ENCODE measurements around the gene SPIRE2. TPM values are rescaled to one million over a fixed set of nuclear protein-coding genes. Genes with fewer than 3 reads are reported as not detected.
"Not testable (repeated sequence)": the region's sequence is repeated elsewhere in the genome, so short reads cannot be mapped to it uniquely, and the experiment has no call there.

SPIRE2 gene
- total RNA-seq, 1 donor from 2014 or later = 0.54 TPM

DNA sequence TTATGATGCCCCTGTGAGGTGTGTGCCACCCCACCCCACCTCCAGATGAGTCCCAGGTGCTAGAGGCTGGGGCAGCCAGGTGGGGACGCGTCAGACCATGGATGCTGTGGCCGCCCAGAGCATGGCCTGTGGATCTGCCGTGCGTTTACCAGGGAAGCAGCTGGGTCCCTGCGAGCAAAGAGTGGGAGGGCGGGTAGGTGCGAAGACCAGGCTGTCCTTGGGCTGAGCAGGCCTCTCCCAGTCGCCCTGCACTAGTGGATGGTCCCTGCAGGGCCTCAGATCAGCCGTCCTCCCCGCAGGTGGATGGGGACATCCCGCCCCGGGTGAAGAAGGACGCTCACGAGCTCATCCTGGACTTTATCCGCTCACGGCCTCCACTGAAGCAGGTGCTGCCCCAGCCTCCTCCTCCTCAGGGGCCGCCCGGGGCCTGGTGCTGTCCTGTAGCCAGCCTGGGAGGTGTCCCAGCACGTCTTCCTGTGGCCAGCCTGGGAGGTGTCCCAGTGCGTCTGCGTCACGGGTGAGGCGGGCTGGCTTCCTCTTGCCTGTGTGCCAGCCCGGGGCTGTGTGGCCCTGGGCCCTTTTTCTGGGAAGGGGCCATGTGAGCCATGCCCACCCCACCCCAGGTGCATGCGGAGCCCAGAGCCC is 27.1 kb downstream of the SPIRE2 start:
- intact Hi-C loops (cut with DNase I) = no loop called here
- ATAC-seq (no peak), DNase-seq (ENCODE audit: missing footprints) (no peak)

DNA sequence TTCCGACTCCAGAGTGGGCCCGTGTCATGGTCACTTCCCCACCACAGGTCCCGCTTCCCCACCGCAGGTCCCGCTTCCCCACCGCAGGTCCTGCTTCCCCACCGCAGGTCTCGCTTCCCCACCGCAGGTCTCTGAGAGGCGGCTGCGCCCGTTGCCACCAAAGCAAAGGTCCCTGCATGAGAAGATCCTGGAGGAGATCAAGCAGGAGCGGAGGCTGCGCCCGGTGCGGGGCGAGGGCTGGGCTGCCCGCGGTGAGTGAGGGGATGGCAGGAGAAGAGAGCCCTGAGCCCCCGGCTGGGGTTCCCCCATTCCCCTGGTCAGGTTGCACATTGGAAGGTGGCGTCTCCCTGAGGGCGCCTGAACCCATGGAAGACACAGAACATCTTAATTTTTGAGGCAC is 27.7 kb downstream of the SPIRE2 start:
- ATAC-seq (no peak), DNase-seq (ENCODE audit: missing footprints) (peak; percentile 26)

GRCh38 chr16:89858973-89859614 is 30.8 kb downstream of the SPIRE2 start:
- DNase-seq (ENCODE audit: missing footprints) (peak; percentile 16), ATAC-seq (no peak)
- intact Hi-C loops (cut with DNase I) = no loop called here

More for the DNA sequence above, 27.7 kb downstream of the SPIRE2 start:
- intact Hi-C loops (cut with DNase I) = no loop called here

GRCh38 chr16:89859615-89860007 is 31.3 kb downstream of the SPIRE2 start:
- ATAC-seq = no peak
- DNase-seq (ENCODE audit: missing footprints) = peak; percentile 61
- intact Hi-C loops (cut with DNase I) = loop anchor here (5.0 to 10.0 kb wide), 2 partner anchors 45 to 157 kb away; partner anchors contain the start of genes FANCA and SPATA2L

- intact Hi-C loops (cut with DNase I) = loop anchor here (5.0 to 10.0 kb wide), 2 partner anchors 46 to 159 kb away; partner anchors contain the start of genes FANCA and SPATA2L
- DNase-seq (ENCODE audit: missing footprints) = peak; percentile 87
- peak; percentile 55 for ATAC-seq
These were observed 32.6 kb downstream of the SPIRE2 start for GRCh38 chr16:89860747-89861304.

DNA sequence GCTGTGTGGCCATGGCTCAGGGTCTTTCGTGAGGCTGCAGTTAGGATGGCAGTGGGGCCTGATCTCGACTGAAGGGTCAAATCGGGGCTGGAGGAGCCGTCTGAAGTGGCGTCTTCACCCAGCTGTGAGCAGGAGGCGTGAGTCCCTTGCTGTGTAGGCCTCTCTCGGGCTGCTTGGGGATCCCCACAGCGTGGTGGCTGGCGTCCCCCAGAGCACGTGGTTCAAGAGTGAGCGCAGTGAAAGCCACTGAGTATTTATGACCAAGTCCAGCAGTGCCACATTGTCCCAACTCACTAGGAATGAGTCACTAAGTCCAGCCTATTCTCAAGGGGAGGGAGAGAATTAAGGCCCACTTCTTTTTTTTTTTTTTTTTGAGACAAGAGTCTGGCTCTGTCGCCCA is 33.4 kb downstream of the SPIRE2 start:
- no peak for ATAC-seq
- intact Hi-C loops (cut with DNase I) = loop anchor here (5.0 to 10.0 kb wide), 2 partner anchors 47 to 159 kb away; partner anchors contain the start of genes FANCA and SPATA2L
- no peak for DNase-seq (ENCODE audit: missing footprints)

DNA sequence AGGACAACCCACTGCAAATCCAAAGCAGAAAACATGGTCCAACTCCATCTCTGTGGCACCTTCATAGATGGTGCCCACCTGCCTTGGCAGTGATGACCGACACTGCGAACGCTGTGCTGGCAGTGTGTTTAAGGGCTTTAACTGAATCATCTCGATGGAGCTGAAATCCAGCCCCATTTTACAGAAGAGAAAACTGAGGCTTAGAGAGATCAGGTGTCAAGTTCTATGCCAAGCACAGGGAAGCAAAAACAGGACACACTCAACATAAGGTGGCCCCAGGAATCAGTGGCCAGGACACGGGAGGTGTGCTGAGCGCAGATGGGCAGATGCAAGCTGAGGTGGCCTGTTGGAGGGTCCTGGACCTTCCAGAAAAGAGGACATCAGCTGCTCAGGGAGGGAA is 34.5 kb downstream of the SPIRE2 start:
- DNase-seq (ENCODE audit: missing footprints) = no peak
- intact Hi-C loops (cut with DNase I) = loop anchor here (5.0 to 10.0 kb wide), 2 partner anchors 48 to 160 kb away; partner anchors contain the start of genes FANCA and SPATA2L
- no peak for ATAC-seq

GRCh38 chr16:89863741-89864526 is 35.7 kb downstream of the SPIRE2 start:
- intact Hi-C loops (cut with DNase I) = loop anchor here (5.0 to 10.0 kb wide), 2 partner anchors 49 to 162 kb away; partner anchors contain the start of genes FANCA and SPATA2L
- peak; percentile 41 for ATAC-seq

GRCh38 chr16:89864527-89864820 is 36.2 kb downstream of the SPIRE2 start:
- ATAC-seq (no peak), DNase-seq (ENCODE audit: missing footprints) (no peak)
- intact Hi-C loops (cut with DNase I) = loop anchor here (5.0 to 10.0 kb wide), 2 partner anchors 50 to 162 kb away; partner anchors contain the start of genes FANCA and SPATA2L

More at GRCh38 chr16:89863741-89864526, 35.7 kb downstream of the SPIRE2 start:
- DNase-seq (ENCODE audit: missing footprints) = no peak

- DNase-seq (ENCODE audit: missing footprints) (no peak), ATAC-seq (no peak)
- intact Hi-C loops (cut with DNase I) = loop anchor here (10.0 kb wide), 1 partner anchor 53 kb away; the partner anchor contains the start of gene FANCA
These were observed 39.6 kb downstream of the SPIRE2 start for GRCh38 chr16:89867918-89868317.

DNA sequence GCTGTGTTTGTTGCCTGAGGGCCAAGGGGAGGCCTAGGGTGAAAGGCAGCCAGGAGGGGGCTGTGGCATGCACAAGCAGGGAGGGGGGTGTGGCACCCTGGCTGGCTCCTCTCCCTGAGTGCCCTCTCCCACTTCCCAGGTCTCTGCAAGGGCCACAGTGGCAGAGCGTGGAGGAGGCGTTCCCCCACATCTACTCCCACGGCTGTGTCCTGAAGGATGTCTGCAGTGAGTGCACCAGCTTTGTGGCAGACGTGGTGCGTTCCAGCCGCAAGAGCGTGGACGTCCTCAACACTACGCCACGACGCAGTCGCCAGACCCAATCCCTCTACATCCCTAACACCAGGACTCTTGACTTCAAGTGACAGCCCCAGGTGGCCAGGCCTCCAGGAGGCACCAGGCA is 41.6 kb downstream of the SPIRE2 start:
- no peak for DNase-seq (ENCODE audit: missing footprints)
- intact Hi-C loops (cut with DNase I) = loop anchor here (5.0 to 10.0 kb wide), 2 partner anchors 47 to 55 kb away; partner anchors contain the start of genes FANCA and MC1R
- ATAC-seq = no peak

DNA sequence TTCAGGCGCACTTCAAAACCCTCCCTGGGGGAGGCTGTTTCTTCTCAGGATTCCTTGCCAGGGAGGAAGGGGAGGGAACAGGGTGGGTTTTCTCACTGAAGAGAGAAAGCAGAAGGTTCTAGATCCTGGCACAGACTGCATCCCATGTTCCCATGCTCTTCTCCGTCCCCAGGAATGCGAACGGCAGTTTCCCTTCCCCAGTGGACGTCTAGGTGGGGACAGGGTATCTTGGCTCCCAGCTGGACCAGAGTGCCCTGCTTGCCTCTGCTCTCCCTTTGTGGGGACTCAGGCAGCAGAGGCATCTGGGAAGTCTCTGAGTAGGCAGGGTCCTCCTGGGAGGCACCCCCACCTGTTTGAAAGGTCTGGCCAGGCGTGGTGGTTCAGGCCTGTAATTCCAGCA is 42.2 kb downstream of the SPIRE2 start:
- no peak for DNase-seq (ENCODE audit: missing footprints)
- intact Hi-C loops (cut with DNase I) = loop anchor here (5.0 kb wide), 1 partner anchor 47 kb away; the partner anchor contains the start of gene MC1R
- no peak for ATAC-seq

DNA sequence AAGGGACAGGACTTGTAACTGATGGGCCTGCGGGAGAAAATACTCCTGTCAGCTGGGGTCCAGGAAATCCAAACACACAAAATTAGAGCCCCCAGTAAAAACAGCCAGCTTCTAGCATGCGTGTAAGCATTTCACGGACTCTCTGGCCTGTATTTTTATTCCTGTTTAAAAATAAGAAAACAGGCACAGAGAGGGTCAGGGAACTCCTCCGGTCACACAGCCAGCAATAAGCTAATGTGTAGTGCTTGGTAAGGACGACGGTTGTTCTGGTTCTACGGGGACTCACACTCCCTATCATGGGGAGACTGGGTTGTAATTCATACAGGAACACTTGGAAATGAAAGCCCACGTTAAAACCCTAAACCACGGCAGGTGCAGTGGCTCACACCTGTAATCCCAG is 43.6 kb downstream of the SPIRE2 start:
- intact Hi-C loops (cut with DNase I) = loop anchor here (5.0 kb wide), 1 partner anchor 45 kb away; the partner anchor contains the start of gene MC1R
- ATAC-seq (no peak), DNase-seq (ENCODE audit: missing footprints) (peak; percentile 47)

GRCh38 chr16:89873109-89873971 is 45.1 kb downstream of the SPIRE2 start, which contains the start of gene TCF25:
TSS of gene TCF25 (plus strand) at chr16:89873592. CDS start at chr16:89873668, 76 bp downstream.
- ATAC-seq (peak; percentile 78), DNase-seq (ENCODE audit: missing footprints) (peak; percentile 93)
- intact Hi-C loops (cut with DNase I) = loop anchor here (5.0 kb wide), 1 partner anchor 44 kb away; the partner anchor contains the start of gene MC1R

GRCh38 chr16:89873972-89874689 is 45.9 kb downstream of the SPIRE2 start:
- peak; percentile 98 for DNase-seq (ENCODE audit: missing footprints)
- ATAC-seq = peak; percentile 95
- intact Hi-C loops (cut with DNase I) = loop anchor here (5.0 kb wide), 1 partner anchor 43 kb away; the partner anchor contains the start of gene MC1R

GRCh38 chr16:89879123-89879522 is 50.8 kb downstream of the SPIRE2 start:
- DNase-seq (ENCODE audit: missing footprints); ATAC-seq; intact Hi-C loops (cut with DNase I): not testable (repeated sequence)
